Liver (tissue), 9 donors: Measurements from ENCODE around the gene DSTN. TPM values are rescaled to one million over a fixed set of nuclear protein-coding genes. Genes with fewer than 3 reads are reported as not detected.

Experiments used
- DNase-seq: peaks from one replicate; pipeline ENCODE4 v3.0.0-alpha.2; 2017; ENCODE audit warnings: low spot score
- H3K27ac ChIP-seq, 2 donors: one replicate each; pipeline ENCODE4 v1.7.0; 2013; ENCODE audit warnings: inconsistent platforms in 2 of 2, low read length in 2 of 2, control low read depth in 1 of 2, low read depth in 1 of 2, mild to moderate bottlenecking in 1 of 2
- H3K27me3 ChIP-seq, 4 donors: one replicate each; pipeline versions ENCODE4 v1.6.1 to v1.7.0; 2013; ENCODE audit warnings: low read length in 3 of 4, inconsistent platforms in 1 of 4, mild to moderate bottlenecking in 1 of 4, moderate library complexity in 1 of 4; ENCODE audit not compliant: control insufficient read depth in 4 of 4, insufficient read depth in 4 of 4
- H3K36me3 ChIP-seq, 4 donors: one replicate each; pipeline versions ENCODE4 v1.6.1 to v1.7.0; 2013; ENCODE audit warnings: low read length in 3 of 4, mild to moderate bottlenecking in 3 of 4, low read depth in 1 of 4, moderate library complexity in 1 of 4; ENCODE audit not compliant: control insufficient read depth in 4 of 4, insufficient read depth in 3 of 4
- H3K4me1 ChIP-seq, 4 donors: one replicate each; pipeline versions ENCODE4 v1.6.1 to v1.7.0; 2013; ENCODE audit warnings: low read length in 3 of 4, mild to moderate bottlenecking in 3 of 4, moderate library complexity in 1 of 4; ENCODE audit not compliant: control insufficient read depth in 4 of 4, insufficient read depth in 4 of 4
- H3K4me3 ChIP-seq, 3 donors: one replicate each; pipeline versions ENCODE4 v1.6.1 to v1.7.0; 2013; ENCODE audit warnings: low read length in 3 of 3, control low read depth in 1 of 3, low read depth in 1 of 3, mild to moderate bottlenecking in 1 of 3
- H3K9ac ChIP-seq, 2 donors: one replicate each; pipeline ENCODE4 v1.7.0; 2013; ENCODE audit warnings: low read length in 2 of 2, mild to moderate bottlenecking in 2 of 2, moderate library complexity in 2 of 2, control low read depth in 1 of 2, low read depth in 1 of 2
- H3K9me3 ChIP-seq, 4 donors: one replicate each; pipeline versions ENCODE4 v1.6.1 to v1.7.0; 2013; ENCODE audit warnings: low read length in 3 of 4; ENCODE audit not compliant: control insufficient read depth in 4 of 4
- ATF3 ChIP-seq: IDR thresholded peaks from 2 replicates; pipeline ENCODE4 v1.6.1; 2016; ENCODE audit warnings: antibody characterized with exemption
- EGR1 ChIP-seq, 2 donors: IDR thresholded peaks; 2 replicates each; pipeline ENCODE4 v1.6.1; 2016 to 2018; ENCODE audit warnings: antibody characterized with exemption in 2 of 2, low read depth in 2 of 2
- GABPA ChIP-seq, 2 donors: IDR thresholded peaks in 1 of 2; conservative IDR thresholded peaks in 1 of 2; 2 replicates each; pipeline ENCODE4 v1.6.1; 2016; ENCODE audit warnings: antibody characterized with exemption in 2 of 2, mild to moderate bottlenecking in 1 of 2, moderate library complexity in 1 of 2
- HNF4A ChIP-seq, 2 donors: conservative IDR thresholded peaks; 2 replicates each; pipeline ENCODE4 v1.6.1; 2016; ENCODE audit warnings: antibody characterized with exemption in 2 of 2, mild to moderate bottlenecking in 2 of 2
- JUND ChIP-seq, 2 donors: IDR thresholded peaks; 2 replicates each; pipeline ENCODE4 v1.6.1; 2016; ENCODE audit warnings: antibody characterized with exemption in 2 of 2
- NR2F2 ChIP-seq: IDR thresholded peaks from 2 replicates; pipeline ENCODE4 v1.6.1; 2016; ENCODE audit warnings: antibody characterized with exemption
- REST ChIP-seq: IDR thresholded peaks from 2 replicates; pipeline ENCODE4 v1.6.1; 2016; ENCODE audit warnings: antibody characterized with exemption, mild to moderate bottlenecking
- RXRA ChIP-seq, 2 donors: IDR thresholded peaks; 2 replicates each; pipeline ENCODE4 v1.6.1; 2017 to 2018; ENCODE audit warnings: antibody characterized with exemption in 2 of 2, mild to moderate bottlenecking in 1 of 2
- TAF1 ChIP-seq: conservative IDR thresholded peaks from 2 replicates; pipeline ENCODE4 v1.6.1; 2016; ENCODE audit warnings: antibody characterized with exemption, mild to moderate bottlenecking
- YY1 ChIP-seq: IDR thresholded peaks from 2 replicates; pipeline ENCODE4 v1.6.1; 2016; ENCODE audit warnings: antibody characterized with exemption, mild to moderate bottlenecking
- WGBS: extraction: QIAGEN DNeasy Blood & Tissue Kit; methylation state at CpG from one replicate; pipeline ENCODE4 v1.1.7; 2013; 5-methylcytosine and 5-hydroxymethylcytosine counted together
- polyA plus RNA-seq, 2 donors: library from polyadenylated mRNA; stranded (reverse) in 1 of 2; unstranded in 1 of 2; fragments of 200-250 nt in 1 of 2; fragments of >200 nt in 1 of 2; fragmentation: Nextera tagmentation in 1 of 2; extraction: Ambion mirVana in 1 of 2; gene quantifications; one replicate each; pipeline versions ENCODE4 v1.2.1 to v1.2.3, GENCODE V29; 2013 to 2015
- total RNA-seq, 2 donors: library from RNA; depleted of rRNA; stranded (reverse); fragments of >200 nt; gene quantifications; one replicate each; pipeline ENCODE4 v1.2.3, GENCODE V29; 2014
- TF ChIP-seq, protein P1 (sequence below): IDR thresholded peaks from 2 replicates; pipeline ENCODE4 v1.6.1; 2016; ENCODE audit warnings: antibody characterized with exemption
- TF ChIP-seq, protein P2 (sequence below): fragments of 150-350 bp; IDR thresholded peaks from 2 replicates; pipeline ENCODE4 v1.5.1; 2017; ENCODE audit warnings: improper control_type of control experiment, low read depth, low read length; ENCODE audit not compliant: missing input control
- donor health status: healthy.
- donor health status: healthy.
- donor health status: healthy.
- donor health status: healthy.
- donor health status: healthy.

Gene DSTN
- total and polyA plus RNA-seq, 4 donors: 39.9 to 137 (median 108) TPM

DNA sequence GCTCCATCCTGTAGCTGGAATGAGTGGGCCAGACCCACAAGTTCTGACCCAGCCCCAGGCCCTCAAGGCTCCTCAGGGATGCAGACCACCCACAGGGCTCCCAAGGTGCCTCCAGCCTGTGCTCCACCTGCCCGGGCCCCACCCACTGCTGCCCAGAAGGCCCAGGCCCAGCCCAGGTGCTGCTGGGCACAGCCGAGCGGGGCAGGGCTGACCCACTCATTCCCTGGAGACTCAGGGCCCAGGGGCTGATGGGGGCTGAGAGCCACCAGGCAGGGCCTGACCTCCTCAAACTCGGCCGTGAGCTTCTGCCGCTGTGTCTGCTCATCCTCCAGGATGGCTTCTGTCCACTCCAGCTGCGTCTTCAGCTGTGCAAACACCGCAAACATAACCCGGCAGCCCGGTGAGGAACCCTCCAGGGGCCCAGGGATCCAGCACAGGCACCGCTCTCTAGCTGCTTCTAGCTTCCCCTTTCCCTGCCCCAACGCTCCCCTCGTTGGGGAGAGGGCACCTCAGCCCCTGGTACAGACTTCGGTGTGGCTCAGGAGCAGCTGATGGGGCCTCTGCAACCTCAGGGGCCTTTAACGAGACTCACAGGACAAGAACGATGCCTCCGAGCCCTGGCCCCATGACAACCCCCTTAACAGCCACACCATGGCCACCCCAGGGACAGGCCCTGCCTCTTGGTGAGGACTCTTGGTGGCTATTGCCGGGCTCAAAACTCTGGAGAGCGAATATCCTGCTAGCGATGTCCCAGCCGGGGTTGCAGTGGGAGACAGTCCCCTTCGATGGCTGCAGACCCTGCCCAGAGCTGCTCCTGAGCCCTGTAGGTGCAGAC is 46.0 kb downstream of the DSTN start:
- peaks cover 37 to 68% (median 47%) of the 10 kb centered on the region in 4 donors for H3K36me3 ChIP-seq
- 79% methylated on average over 22 of the region's 22 CpGs for WGBS
- no peak overlapping the region for H3K4me3 ChIP-seq
- peaks cover 0 to 8% (median 2%) of the 10 kb centered on the region in 4 donors for H3K4me1 ChIP-seq
- H3K9ac ChIP-seq: no peak overlapping the region
- DNase-seq: no peak
- no peaks in the 10 kb centered on the region for H3K27me3 ChIP-seq
- no peak overlapping the region for H3K27ac ChIP-seq
- TF ChIP-seq EGR1 (IDR thresholded peaks at IDR 0.05; ENCODE audit: low read depth in 2 of 2): no peak
- no peak for TF ChIP-seq REST
- TF ChIP-seq ATF3: no peak
- no peak for TF ChIP-seq GABPA (IDR thresholded peaks at IDR 0.05 in 1 of 2, conservative IDR thresholded peaks at IDR 0.05 in 1 of 2)
- no peak for TF ChIP-seq NR2F2
- TF ChIP-seq, protein P1, sequence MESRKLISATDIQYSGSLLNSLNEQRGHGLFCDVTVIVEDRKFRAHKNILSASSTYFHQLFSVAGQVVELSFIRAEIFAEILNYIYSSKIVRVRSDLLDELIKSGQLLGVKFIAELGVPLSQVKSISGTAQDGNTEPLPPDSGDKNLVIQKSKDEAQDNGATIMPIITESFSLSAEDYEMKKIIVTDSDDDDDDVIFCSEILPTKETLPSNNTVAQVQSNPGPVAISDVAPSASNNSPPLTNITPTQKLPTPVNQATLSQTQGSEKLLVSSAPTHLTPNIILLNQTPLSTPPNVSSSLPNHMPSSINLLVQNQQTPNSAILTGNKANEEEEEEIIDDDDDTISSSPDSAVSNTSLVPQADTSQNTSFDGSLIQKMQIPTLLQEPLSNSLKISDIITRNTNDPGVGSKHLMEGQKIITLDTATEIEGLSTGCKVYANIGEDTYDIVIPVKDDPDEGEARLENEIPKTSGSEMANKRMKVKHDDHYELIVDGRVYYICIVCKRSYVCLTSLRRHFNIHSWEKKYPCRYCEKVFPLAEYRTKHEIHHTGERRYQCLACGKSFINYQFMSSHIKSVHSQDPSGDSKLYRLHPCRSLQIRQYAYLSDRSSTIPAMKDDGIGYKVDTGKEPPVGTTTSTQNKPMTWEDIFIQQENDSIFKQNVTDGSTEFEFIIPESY: no peak
- TF ChIP-seq HNF4A (conservative IDR thresholded peaks at IDR 0.05): no peak
- TF ChIP-seq JUND (IDR thresholded peaks at IDR 0.05): no peak
- TF ChIP-seq, protein P2, sequence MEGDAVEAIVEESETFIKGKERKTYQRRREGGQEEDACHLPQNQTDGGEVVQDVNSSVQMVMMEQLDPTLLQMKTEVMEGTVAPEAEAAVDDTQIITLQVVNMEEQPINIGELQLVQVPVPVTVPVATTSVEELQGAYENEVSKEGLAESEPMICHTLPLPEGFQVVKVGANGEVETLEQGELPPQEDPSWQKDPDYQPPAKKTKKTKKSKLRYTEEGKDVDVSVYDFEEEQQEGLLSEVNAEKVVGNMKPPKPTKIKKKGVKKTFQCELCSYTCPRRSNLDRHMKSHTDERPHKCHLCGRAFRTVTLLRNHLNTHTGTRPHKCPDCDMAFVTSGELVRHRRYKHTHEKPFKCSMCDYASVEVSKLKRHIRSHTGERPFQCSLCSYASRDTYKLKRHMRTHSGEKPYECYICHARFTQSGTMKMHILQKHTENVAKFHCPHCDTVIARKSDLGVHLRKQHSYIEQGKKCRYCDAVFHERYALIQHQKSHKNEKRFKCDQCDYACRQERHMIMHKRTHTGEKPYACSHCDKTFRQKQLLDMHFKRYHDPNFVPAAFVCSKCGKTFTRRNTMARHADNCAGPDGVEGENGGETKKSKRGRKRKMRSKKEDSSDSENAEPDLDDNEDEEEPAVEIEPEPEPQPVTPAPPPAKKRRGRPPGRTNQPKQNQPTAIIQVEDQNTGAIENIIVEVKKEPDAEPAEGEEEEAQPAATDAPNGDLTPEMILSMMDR: no peak
- TF ChIP-seq YY1: no peak
- TF ChIP-seq RXRA (IDR thresholded peaks at IDR 0.05): no peak
- TF ChIP-seq TAF1: no peak
- H3K9me3 ChIP-seq: no peaks in the 10 kb centered on the region
